Calu3 (cell line): ENCODE measurements around the gene THAP7. TPM values are rescaled to one million over a fixed set of nuclear protein-coding genes. Genes with fewer than 3 reads are reported as not detected.
A peak's percentile ranks its signal among the peaks of the same experiment; 100 is the strongest.

Experiments
- BruUV-seq: library from RNA; stranded (reverse); fragments of 400-500 nt; replicated peaks from 2 replicates; lab custom pipeline; 2021; lab: Mats Ljungman, UMichigan
- CTCF ChIA-PET: fragments of 300-600 bp; sonication (Branson Sonifier 250); formaldehyde crosslinking; loops from one replicate; lab custom pipeline; 2022; ENCODE audit warnings: antibody characterized with exemption; lab: Charles Lee
- DNase-seq: peaks from one replicate; pipeline ENCODE4 v3.0.0; 2022
- H3K27ac Mint-ChIP-seq: one replicate; pipeline ENCODE4 v1.8.0; 2022; ENCODE audit warnings: mixed read lengths; ENCODE audit not compliant: unreplicated experiment
- H3K27me3 Mint-ChIP-seq: one replicate; pipeline ENCODE4 v1.8.0; 2022; ENCODE audit warnings: mixed read lengths; ENCODE audit not compliant: unreplicated experiment
- H3K36me3 Mint-ChIP-seq: one replicate; pipeline ENCODE4 v1.8.0; 2022; ENCODE audit warnings: mild to moderate bottlenecking, moderate library complexity, mixed read lengths; ENCODE audit not compliant: insufficient read depth, unreplicated experiment
- H3K4me1 Mint-ChIP-seq: one replicate; pipeline ENCODE4 v1.8.0; 2022; ENCODE audit warnings: mild to moderate bottlenecking, low read depth, mixed read lengths; ENCODE audit not compliant: unreplicated experiment
- H3K4me3 Mint-ChIP-seq: one replicate; pipeline ENCODE4 v1.8.0; 2022; ENCODE audit warnings: mild to moderate bottlenecking, low read depth, moderate library complexity, mixed read lengths; ENCODE audit not compliant: unreplicated experiment
- H3K9me3 Mint-ChIP-seq: one replicate; pipeline ENCODE4 v1.8.0; 2022; ENCODE audit warnings: low read depth, mixed read lengths; ENCODE audit not compliant: unreplicated experiment
- intact Hi-C: fragments of 100-400 bp; cut with micrococcal nuclease; formaldehyde crosslinking; loops from one replicate; pipeline ENCODE4 v1.10.0; 2022; ENCODE audit not compliant: unreplicated experiment
- total RNA-seq: library from RNA; stranded (reverse); gene quantifications from 2 replicates; pipeline ENCODE4 v1.2.3, GENCODE V29; 2022
- TF ChIP-seq, protein P1 (sequence below): fragments of 200-600 bp; IDR thresholded peaks from one replicate; pipeline ENCODE4 v1.8.0; 2022; ENCODE audit warnings: antibody characterized with exemption; ENCODE audit not compliant: unreplicated experiment

Gene THAP7
- total RNA-seq, 1 experiment from 2014 or later, result 24.5 TPM

GRCh38 chr22:21014202-21014725, 12.3 kb upstream of the THAP7 start:
- peak overlapping the region; percentile 38 for H3K27ac Mint-ChIP-seq
- H3K36me3 Mint-ChIP-seq, result no peaks in the 10 kb centered on the region
- BruUV-seq, result no TSS peak
- H3K27me3 Mint-ChIP-seq, result peaks cover 29% of the 10 kb centered on the region
- H3K4me3 Mint-ChIP-seq, result peak overlapping the region; percentile 65
- peaks cover 18% of the 10 kb centered on the region for H3K4me1 Mint-ChIP-seq
- CTCF ChIA-PET, result no interaction called here
- TF ChIP-seq, protein P1, sequence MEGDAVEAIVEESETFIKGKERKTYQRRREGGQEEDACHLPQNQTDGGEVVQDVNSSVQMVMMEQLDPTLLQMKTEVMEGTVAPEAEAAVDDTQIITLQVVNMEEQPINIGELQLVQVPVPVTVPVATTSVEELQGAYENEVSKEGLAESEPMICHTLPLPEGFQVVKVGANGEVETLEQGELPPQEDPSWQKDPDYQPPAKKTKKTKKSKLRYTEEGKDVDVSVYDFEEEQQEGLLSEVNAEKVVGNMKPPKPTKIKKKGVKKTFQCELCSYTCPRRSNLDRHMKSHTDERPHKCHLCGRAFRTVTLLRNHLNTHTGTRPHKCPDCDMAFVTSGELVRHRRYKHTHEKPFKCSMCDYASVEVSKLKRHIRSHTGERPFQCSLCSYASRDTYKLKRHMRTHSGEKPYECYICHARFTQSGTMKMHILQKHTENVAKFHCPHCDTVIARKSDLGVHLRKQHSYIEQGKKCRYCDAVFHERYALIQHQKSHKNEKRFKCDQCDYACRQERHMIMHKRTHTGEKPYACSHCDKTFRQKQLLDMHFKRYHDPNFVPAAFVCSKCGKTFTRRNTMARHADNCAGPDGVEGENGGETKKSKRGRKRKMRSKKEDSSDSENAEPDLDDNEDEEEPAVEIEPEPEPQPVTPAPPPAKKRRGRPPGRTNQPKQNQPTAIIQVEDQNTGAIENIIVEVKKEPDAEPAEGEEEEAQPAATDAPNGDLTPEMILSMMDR, result no peak
- intact Hi-C loops, result no loop called here
- H3K9me3 Mint-ChIP-seq, result no peaks in the 10 kb centered on the region
- peak; percentile 65 for DNase-seq

DNA sequence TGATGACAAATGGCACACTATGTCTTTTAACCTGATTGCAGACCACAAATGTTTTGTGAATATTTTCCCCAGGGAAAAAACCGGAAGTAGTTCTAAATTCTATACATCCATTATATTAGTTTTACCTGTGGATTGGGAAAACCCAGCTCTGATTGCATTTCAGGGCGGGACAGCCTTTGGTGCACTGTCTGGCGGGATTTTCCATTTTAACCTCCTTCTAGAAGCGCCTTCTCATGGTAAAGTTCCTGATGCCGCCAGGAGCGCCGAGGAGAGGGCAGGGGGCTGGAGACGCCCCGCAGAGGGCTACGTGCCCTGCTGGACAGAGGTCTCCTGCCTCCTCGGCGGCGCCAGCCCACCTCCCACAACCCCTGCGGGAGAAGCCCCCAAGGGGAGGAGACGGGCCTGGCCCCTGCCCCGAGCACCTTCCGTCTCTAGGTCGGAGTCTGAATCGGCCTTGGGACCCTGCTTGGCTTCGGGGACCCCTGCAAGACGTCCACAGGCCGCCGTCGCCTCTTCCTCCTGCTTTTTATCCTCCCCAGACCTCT, 11.8 kb upstream of the THAP7 start:
- Mint-ChIP-seq H3K9me3 (no peaks in the 10 kb centered on the region), H3K4me3 (peak overlapping the region; percentile 65), H3K4me1 (peaks cover 18% of the 10 kb centered on the region), H3K27me3 (peaks cover 23% of the 10 kb centered on the region), H3K27ac (peak overlapping the region; percentile 38), H3K36me3 (no peaks in the 10 kb centered on the region)
- DNase-seq, result no peak
- TF ChIP-seq, protein P1, result no peak
- CTCF ChIA-PET, result no interaction called here
- intact Hi-C loops, result no loop called here
- no TSS peak for BruUV-seq

DNA sequence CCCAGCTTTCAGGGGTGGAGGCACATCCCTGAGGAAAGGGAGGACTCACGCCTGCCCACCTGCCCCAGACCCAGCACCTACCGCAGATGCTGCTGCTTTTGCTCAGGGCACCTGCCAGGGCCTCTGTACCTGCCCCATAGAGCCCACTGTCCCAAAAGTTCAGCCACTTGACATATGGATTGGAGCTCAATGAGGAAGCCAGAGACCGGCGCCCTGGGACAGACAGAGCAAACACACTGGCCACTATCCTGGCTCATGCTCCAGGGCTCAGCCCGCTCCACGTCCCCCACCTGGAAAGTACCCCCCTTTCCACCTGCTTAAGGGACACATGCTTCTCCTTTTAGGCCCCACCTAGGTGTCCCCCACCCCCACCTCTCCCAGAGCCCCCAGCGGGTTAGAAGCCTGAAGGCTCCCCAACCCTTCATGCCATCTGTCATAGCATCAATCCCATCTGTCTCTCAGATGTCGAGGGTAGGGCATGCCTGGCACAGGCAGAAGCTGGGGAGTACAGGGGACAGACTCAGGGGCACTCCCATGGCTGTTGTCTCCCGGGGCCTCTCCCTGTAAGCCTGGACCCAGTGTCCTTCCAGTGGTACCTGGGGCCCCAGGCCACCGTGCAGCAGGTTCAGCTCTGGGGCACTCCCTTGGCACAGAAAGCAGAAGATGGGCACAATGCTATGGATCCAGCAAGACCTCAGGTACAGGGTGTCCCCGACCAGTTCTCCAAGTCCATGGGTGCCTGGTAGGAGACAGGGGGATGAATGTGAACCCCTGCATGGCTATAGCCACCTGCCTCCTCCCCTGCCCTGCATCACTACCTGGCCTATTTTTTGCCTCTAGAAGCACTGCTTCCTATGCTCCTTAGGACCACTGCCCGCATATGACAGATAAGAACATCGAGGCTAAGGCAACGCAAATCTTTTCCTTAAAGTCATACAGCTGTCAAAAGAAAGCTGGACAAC, 10.8 kb upstream of the THAP7 start:
- TF ChIP-seq, protein P1, result no peak
- H3K9me3 Mint-ChIP-seq, result no peaks in the 10 kb centered on the region
- H3K4me3 Mint-ChIP-seq, result no peak overlapping the region
- H3K36me3 Mint-ChIP-seq, result no peaks in the 10 kb centered on the region
- H3K27me3 Mint-ChIP-seq, result peaks cover 13% of the 10 kb centered on the region
- CTCF ChIA-PET, result interaction anchor here (0.6 kb wide), 1 partner anchor 206 kb away, joined by 3 read pairs; no protein-coding TSS in a partner anchor
- BruUV-seq, result no TSS peak
- peaks cover 18% of the 10 kb centered on the region for H3K4me1 Mint-ChIP-seq
- intact Hi-C loops, result no loop called here
- no peak overlapping the region for H3K27ac Mint-ChIP-seq
- DNase-seq, result no peak

DNA sequence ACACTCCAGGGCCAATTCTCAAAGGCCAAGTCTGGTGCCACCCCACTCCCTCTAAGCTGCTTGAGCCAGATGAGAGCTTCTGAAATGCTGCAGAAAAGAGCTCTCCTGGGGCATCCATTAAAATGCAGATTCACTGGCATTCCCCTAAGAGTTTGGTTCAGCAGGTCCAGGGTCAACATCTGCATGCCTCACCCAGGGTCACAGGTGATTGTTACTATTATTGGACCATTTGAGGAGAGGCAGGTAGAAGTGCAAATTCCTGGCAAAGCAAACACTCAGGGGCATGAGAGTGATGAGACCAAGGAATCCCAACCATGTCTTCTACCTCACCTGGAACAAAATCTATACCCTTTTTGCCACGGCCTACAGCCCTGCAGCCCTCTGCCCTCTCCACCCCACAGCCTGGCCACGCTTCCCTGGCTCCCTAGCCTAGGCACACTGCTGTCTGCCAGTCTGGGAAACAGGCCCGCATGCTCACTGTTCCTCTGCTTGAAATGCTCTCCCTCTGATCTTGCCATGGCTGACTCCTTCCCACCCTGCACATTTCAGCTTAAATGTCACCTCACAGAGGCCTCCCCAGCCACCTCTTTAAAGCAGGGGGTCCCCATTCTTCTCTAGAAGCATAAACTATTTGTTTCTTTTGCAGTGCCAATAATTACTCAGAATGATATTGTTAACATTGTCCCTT, 8.7 kb upstream of the THAP7 start:
- peaks cover 18% of the 10 kb centered on the region for H3K4me1 Mint-ChIP-seq
- TF ChIP-seq, protein P1, result no peak
- no peaks in the 10 kb centered on the region for H3K27me3 Mint-ChIP-seq
- no peak overlapping the region for H3K4me3 Mint-ChIP-seq
- H3K27ac Mint-ChIP-seq, result no peak overlapping the region
- no peak for DNase-seq
- no peaks in the 10 kb centered on the region for H3K9me3 Mint-ChIP-seq
- BruUV-seq, result no TSS peak
- CTCF ChIA-PET, result no interaction called here
- intact Hi-C loops, result no loop called here
- no peaks in the 10 kb centered on the region for H3K36me3 Mint-ChIP-seq
